Sciatic nerve (tissue), 2 donors: ENCODE measurements around the gene NELL1. TPM values are rescaled to one million over a fixed set of nuclear protein-coding genes. Genes with fewer than 3 reads are reported as not detected.

ENCODE experiments used
- ATAC-seq: fragments of 200-7000 bp; cut with Tn5 transposase; one replicate; pipeline ENCODE4 v1.9.1; 2020; ENCODE audit warnings: mild to moderate bottlenecking, moderate library complexity
- DNase-seq: peaks from one replicate; pipeline ENCODE4 v3.0.0-alpha.2; 2020; ENCODE audit warnings: low spot score
- intact Hi-C: fragments of 100-400 bp; cut with DNase I; formaldehyde crosslinking; loops from one replicate; pipeline ENCODE4 v1.14.2; 2022
- total RNA-seq: library from RNA; stranded (reverse); fragmentation: NEBNext Ultra II Directional; extraction: Animal tissue kit (Norgen Biotek cat#: 25700); gene quantifications from one replicate; pipeline ENCODE4 v1.2.1, GENCODE V29; 2021
- donor health status: DM: no; HTN: no; CAD: no.
- donor health status: DM: no; HTN: no; CAD: no.

NELL1 gene
- total RNA-seq, 1 donor from 2014 or later, result 0.18 TPM

- no peak for DNase-seq
- no peak for ATAC-seq
- intact Hi-C loops, result no loop called here
Measured at GRCh38 chr11:20739577-20739976, 70.2 kb downstream of the NELL1 start.

DNA sequence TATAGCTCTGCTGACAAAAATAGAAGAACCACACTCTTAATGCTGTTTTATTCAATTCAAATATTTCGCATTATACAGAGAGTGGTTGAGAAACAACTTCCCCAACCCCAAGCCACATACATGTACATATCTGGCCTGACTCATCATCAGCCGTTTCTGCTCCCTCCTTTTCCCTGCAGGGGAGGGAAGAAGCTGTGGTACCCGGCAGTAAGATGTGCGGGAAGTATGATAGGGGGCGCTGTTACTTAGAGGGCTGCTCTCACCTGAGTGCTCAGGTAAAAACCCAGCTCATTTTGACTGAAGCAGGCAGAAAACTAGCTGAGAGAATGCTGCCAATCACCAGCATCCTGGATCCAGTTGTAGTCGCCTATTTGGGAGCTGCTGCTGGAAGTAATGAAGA lies 85.5 kb downstream of the NELL1 start:
- intact Hi-C loops, result no loop called here
- no peak for ATAC-seq

GRCh38 chr11:20759541-20759940 lies 90.2 kb downstream of the NELL1 start:
- intact Hi-C loops, result no loop called here
- no peak for ATAC-seq
- DNase-seq, result no peak

More for the DNA sequence above, 85.5 kb downstream of the NELL1 start:
- DNase-seq, result no peak

- intact Hi-C loops, result no loop called here
- DNase-seq (no peak), ATAC-seq (no peak)
Measured at GRCh38 chr11:20760811-20761210, 91.4 kb downstream of the NELL1 start.

- intact Hi-C loops, result no loop called here
- no peak for ATAC-seq
Measured at GRCh38 chr11:20762116-20762844, 92.9 kb downstream of the NELL1 start.

GRCh38 chr11:20762980-20763379 lies 93.6 kb downstream of the NELL1 start:
- no peak for ATAC-seq
- intact Hi-C loops, result no loop called here

More at GRCh38 chr11:20762116-20762844, 92.9 kb downstream of the NELL1 start:
- no peak for DNase-seq

GRCh38 chr11:20770414-20770946 lies 101.1 kb downstream of the NELL1 start:
- intact Hi-C loops, result no loop called here
- no peak for ATAC-seq
- no peak for DNase-seq

More at GRCh38 chr11:20762980-20763379, 93.6 kb downstream of the NELL1 start:
- DNase-seq, result no peak

DNA sequence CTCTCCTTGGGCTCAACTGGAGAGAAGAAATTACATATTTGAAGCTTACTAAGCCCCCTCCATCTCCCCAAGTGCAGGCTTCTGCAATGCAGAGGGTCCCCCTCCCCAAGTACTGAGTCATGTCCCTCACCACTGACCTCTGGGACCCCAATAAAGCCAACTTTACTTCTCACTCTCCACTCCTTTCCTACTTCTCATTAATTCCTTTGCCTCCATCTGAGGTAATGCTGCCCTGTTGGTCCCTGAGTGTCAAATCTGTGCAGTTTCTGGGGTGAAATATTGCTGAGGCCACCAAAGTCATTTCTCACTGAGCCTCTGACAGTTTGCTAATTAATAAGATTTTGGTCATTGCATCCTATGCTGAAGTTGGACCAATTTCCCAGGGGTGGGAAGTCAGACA lies 101.6 kb downstream of the NELL1 start:
- intact Hi-C loops, result no loop called here
- DNase-seq (no peak), ATAC-seq (no peak)

DNA sequence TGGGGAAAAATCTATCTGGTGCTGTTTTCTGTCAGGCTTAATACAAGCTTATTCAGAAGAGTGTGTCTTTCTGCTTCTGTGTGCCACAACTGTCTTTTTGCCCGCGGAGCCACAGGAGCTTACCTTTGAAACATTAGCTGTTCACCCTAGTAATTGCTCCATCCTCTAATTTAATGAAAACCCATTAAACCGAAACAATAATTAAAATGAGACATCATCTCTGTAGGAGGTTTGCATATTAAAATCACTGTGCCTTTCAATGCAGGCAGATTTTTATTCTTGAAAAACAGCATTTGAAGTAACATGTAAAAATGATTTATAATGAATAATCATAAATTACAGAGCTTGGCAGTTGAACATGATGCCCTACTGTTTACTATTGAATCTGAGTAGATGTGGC lies 102.3 kb downstream of the NELL1 start:
- no peak for ATAC-seq
- DNase-seq, result no peak
- intact Hi-C loops, result no loop called here

GRCh38 chr11:20775331-20775730 lies 105.9 kb downstream of the NELL1 start:
- DNase-seq (no peak), ATAC-seq (no peak)
- intact Hi-C loops, result no loop called here

- intact Hi-C loops, result no loop called here
- ATAC-seq, result no peak
- DNase-seq, result no peak
Measured at GRCh38 chr11:20782775-20783174, 113.4 kb downstream of the NELL1 start.

DNA sequence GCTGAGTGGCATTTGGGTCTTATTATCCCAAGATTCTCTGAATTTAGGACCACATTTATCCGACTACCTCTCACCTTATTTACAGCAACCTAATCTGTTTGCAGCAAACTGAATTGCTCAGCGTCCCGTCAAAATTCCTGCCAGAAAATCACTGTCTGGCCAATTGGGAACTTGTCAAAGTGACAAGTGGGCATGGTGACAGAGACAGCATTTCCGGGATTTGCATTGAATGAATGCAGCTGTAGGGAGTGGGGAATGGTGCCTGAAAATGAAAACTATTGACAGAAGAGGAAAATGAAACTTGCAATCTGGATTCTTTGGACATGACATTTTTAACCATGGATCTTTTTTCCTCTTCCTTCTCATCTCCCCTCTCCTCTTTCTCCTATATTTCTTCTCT lies 113.8 kb downstream of the NELL1 start:
- no peak for ATAC-seq
- DNase-seq, result no peak
- intact Hi-C loops, result no loop called here

GRCh38 chr11:20790622-20791021 lies 121.2 kb downstream of the NELL1 start:
- no peak for ATAC-seq
- no peak for DNase-seq
- intact Hi-C loops, result no loop called here

GRCh38 chr11:20795005-20795404 lies 125.6 kb downstream of the NELL1 start:
- intact Hi-C loops, result no loop called here
- ATAC-seq, result no peak
- no peak for DNase-seq

DNA sequence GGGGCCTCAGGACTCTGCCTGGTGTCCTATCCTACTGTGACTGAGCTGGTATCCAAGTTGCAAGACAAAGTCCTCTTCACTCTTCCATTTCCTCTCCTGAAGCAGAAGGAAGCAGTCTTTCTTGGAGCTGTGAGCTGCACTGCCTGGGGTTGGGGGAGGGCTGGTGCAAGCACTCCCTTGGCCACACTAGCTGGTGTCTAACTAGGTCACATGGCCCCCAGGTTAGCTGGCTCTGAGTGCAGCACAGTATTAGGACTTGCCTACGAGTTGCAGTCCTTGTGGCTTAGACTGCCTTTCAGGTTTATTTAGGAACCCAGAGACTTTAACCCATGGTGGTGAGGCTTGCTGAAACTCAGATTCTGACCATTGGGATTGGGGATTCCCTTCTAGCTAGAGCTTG lies 138.9 kb downstream of the NELL1 start:
- ATAC-seq (no peak), DNase-seq (no peak)
- intact Hi-C loops, result no loop called here

GRCh38 chr11:20821046-20821445 lies 151.7 kb downstream of the NELL1 start:
- intact Hi-C loops, result no loop called here

GRCh38 chr11:20821470-20821869 lies 152.1 kb downstream of the NELL1 start:
- ATAC-seq, result no peak
- intact Hi-C loops, result no loop called here

More at GRCh38 chr11:20821046-20821445, 151.7 kb downstream of the NELL1 start:
- DNase-seq (no peak), ATAC-seq (no peak)

DNA sequence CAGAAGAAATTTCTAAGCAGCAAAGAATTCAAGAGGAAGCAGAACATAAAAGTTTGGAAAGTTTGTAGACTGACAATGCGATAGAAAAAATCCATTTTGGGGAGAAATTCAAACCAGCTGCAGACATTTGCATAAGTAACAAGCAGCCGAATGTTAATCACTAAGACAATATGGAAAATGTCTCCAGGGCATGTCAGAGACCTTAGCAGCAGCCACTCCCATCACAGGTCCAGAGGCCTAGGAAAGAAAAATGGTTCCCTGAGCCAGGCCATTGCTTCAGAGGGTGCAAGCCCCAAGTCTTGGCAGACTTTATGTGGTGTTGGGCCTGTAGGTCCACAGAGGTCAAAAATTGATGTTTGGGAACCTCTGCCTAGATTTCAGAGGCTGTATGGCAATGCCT lies 155.4 kb downstream of the NELL1 start:
- no peak for ATAC-seq
- intact Hi-C loops, result no loop called here
- no peak for DNase-seq

More at GRCh38 chr11:20821470-20821869, 152.1 kb downstream of the NELL1 start:
- no peak for DNase-seq

GRCh38 chr11:20835561-20835960 lies 166.2 kb downstream of the NELL1 start:
- ATAC-seq (no peak), DNase-seq (no peak)
- intact Hi-C loops, result no loop called here

- ATAC-seq, result no peak
- intact Hi-C loops, result no loop called here
- DNase-seq, result no peak
Measured at GRCh38 chr11:20839231-20839630, 169.8 kb downstream of the NELL1 start.

- intact Hi-C loops, result no loop called here
- ATAC-seq (no peak), DNase-seq (no peak)
Measured at GRCh38 chr11:20840341-20840740, 171.0 kb downstream of the NELL1 start.
